ENCODE results near the gene C2orf66.

Gene C2orf66

DNA sequence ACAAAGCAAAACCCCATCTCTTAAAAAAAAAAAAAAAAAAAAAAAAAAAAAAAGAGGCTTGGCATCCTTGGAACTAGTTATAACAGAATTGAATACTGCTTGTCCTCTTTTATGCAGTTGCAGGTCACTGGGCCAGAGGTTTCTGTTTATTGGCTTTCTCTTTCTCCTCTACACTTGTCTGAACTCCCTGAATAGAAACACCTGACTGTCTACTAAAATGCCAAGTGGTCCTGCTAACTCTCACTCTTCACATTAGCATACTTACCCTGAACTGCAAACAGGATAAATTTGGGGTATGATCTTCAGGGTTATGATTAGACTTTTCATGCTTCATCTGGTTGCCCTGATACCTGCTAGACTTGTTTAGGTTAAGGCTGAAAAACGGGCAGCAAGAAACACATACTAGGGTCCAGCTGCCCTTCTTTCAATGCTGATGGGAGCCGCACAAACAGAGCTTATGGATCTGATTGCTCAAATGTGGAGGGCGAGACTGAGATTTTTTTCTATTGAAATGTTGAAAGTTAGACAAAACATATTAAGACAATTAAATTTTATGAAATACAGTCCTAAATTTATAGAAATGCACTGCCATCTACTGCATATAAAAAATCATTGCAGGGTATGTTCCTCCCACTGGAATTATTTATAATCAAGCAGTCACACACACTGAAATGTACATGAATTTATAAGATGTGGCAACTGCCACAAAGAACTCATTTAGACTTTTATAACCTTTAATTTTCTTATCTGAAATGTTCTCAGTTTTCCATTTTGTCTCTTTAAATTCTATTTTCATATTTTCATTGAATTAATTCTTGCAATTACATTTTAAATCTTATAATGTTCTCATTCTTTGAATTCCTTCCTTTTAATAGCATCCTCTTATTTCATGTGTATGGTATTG, 50.4 kb downstream of the C2orf66 start:
- peak; percentile 1 for DNase-seq
